GM21360 (cell line): ENCODE results near the gene CFAP73.
"Not testable (repeated sequence)": the region's sequence is repeated elsewhere in the genome, so short reads cannot be mapped to it uniquely, and the experiment has no call there.

Experiments used
- ATAC-seq: cut with Tn5 transposase; IDR thresholded peaks from one replicate; pipeline ENCODE4 v1.9.1; 2021; ENCODE audit warnings: mild to moderate bottlenecking, moderate library complexity; ENCODE audit not compliant: unreplicated experiment

The CFAP73 gene

DNA sequence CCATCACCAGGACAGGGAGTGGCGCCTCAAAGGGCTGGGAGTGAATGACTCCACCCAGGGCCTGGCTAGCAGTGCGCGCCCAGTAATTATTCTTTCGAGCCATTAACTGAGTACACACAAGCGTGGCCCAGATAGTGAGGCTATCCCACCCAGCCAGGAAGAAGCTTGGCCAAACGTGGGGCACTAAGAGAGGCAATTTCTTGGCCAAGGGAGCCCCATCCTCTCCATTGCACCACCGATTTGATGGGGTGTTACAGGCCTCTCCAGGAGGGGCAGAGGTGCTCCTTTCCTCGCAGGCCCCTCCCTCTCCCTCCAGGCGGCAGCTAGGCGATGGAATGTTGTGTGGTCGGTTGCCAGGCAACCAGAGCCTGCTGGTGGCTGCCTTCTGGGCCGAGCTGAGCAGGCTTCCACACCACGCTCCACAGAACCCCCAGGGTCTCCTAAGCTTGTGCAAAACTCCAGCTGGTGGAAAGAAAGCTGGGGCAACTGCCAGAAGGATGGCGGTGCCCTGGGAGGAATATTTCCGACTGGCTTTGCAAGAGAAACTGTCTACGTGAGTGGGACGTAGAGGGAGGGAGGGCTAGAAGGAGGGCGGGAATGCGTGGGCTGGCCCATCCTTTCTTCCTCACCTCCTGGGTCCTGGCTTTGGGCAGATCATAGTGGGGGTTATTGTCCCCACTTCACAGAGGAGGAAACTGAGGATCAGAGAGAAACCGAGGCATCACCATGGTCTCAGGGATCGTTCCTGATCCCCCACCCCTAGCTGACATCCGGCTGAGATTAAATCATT is at the start of gene CFAP73:
CFAP73 (plus strand) TSS at position 364 of the 790 bp plus-strand sequence; CDS start at position 498, 134 bp downstream.
- ATAC-seq = no peak

DNA sequence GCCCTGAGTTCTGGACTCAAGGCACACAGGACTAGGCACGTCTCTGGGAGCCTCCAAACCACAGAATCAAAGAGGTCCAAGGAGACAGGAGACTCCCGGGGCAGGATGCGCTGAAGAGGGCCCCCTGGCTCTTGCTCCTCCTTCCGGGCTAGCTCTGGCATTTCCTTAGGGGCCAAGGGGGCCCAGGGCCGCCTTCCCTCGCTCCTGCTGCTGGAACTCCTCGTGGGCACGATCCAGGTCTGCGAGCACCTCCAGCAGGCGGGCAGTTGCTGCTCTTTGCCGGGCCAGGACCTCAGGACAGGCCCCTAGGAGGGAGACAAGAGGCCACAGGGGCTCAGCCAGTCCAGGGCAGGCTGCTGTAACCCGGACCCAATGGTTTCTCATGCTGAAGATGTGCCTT is 49.8 kb upstream of the CFAP73 start:
- no peak for ATAC-seq

GRCh38 chr12:113101751-113102150 is 47.8 kb upstream of the CFAP73 start:
- ATAC-seq = no peak

- ATAC-seq = no peak
Measured at GRCh38 chr12:113102811-113103210, 46.7 kb upstream of the CFAP73 start.

GRCh38 chr12:113103756-113104450 is 45.6 kb upstream of the CFAP73 start:
- no peak for ATAC-seq

DNA sequence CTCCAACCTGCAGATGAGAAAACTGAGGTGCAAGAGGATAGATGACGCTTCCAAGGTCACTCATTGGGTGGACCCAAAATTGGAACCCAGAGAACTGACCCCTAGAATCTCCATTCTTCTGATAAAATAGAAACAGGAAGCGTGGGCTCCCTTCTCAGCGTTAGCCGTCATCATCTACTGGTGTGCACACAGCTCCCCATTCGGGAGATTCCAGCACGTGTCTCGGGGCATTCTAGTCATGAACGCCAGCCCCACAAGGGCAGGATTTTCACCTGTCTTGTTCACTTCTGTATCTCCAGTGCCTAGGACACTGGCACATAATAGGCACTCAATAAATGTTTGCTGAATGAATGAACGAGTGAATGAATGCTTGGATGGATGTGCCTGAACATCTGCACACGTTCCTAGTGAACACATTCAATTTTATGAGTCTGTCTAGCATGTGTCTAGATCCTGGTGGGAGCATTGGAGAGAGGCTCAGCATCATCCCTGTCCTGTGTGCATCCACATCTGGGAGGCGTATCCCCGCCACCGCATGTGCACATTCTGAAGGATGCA is 44.5 kb upstream of the CFAP73 start:
- no peak for ATAC-seq

DNA sequence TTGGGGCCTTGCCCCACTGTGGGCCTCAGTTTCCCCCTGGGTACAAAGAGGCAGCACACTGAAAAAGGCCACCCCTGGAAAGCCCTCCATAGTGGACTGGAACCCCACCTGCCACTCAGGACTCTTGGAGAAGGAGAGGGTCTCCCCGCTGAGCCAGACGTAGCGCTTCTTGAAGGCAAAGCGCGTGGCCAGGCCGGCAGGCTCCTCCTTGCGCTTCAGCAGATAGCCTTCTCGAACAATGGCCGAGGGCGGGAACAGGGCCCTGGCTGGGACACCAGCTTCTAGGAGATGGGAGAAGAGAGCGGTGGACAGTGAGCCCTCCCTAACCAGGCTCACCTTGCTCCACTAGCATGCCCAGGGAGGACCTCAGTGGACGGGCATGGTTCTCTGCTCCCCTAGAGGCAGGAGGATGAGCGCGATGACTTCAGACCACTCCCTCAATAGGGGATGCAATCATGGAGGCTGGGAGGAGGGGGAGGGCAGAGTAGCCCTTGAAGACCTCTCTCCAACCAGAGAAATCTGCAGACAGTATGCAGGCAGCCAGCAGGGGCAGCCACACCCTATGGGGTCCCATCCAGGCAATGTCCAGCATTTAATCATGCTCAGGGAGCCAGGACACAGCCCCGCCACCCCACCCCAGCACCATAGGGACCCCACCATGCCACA is 43.8 kb upstream of the CFAP73 start:
- ATAC-seq = no peak

DNA sequence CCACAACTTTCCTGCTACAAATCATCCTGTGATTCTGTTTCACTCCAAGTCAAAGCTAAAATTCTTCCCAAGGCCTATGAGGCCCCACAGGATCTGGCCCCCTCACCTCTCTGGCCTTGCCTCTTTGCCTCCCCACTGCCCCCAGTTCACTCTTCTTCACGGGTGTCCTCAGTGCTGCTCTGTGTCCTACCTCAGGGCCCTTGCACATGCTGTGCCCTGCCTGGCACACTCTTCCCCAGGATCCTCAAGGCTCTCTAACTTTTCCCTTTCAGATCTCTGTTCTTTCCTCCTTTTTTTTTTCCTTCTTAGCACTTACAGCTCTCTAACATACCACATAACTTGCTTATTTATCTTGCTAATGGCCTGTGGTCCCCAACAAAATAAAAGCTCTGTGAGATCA is 43.2 kb upstream of the CFAP73 start:
- no peak for ATAC-seq

DNA sequence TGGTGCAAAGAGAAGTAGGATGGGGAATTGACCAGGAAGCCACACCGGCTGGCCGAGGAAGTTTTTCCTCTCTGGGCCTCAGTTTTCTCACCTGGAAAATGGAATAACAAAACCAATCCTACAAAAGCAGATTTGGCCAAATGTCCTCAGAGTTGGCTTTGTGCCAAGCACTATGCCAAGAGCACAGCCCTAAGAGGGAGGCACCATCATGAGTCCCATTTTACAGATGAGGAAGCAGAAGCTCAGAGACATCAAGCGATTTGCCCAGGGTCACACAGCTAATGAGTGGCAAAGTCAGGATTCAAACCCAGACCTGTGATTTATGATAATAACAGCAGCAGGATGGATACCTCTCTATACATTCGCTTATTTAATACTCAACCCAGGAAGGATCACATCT is 41.2 kb upstream of the CFAP73 start:
- ATAC-seq = no peak

DNA sequence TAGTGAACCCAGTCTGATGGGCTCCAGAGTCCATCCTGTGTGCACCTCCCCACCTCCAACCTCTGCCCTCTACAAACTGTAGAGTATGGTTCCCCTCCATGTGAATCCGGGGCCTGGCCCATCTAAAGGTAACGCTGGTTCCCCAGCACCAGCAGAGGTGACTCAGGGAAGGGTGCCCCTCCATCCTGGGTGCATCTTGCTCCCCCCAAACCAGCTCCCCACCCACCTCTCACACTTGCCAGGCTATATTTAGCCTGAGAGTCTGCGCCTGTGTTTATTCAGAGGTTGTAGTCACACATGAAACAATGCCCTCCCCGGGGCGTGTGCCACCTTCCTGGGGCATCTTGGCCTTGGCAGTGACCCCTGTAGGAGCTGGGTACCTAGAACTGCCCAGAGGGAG is 40.2 kb upstream of the CFAP73 start:
- ATAC-seq = no peak

DNA sequence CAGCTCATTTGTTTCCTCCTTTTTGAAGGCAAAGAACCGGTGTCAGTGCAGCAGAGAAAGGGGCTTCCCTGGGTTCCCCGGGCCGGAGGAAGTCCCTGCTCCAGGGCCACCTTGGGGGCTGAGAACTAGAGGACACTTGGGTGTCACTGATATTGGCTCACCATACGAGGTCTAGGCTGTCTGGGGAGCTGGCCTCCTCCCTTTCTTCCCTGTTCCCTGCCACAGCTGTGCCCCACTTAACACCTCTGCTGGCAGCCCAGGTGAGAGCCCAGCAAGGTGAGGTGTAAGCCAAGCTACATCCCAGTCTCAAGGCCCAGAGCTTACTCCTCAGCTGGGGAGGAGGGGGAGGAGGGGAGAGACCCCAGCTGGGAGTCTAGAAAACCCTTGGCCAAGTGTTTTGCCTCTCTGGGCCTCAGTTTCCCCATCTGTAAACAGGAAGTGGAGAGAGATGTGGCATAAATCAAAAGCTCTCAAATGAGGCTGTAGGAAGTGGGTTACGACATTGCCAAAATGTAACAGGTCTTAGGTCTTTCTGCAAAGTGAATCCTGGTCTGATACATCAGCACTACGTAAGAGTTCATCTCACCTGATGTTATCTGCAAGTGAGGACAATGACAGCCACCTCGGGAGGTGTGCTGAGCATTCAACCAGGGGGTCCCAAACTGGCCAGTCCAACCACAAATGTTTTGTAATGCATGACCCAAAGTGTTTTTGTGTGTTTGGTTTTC is 39.5 kb upstream of the CFAP73 start:
- no peak for ATAC-seq

DNA sequence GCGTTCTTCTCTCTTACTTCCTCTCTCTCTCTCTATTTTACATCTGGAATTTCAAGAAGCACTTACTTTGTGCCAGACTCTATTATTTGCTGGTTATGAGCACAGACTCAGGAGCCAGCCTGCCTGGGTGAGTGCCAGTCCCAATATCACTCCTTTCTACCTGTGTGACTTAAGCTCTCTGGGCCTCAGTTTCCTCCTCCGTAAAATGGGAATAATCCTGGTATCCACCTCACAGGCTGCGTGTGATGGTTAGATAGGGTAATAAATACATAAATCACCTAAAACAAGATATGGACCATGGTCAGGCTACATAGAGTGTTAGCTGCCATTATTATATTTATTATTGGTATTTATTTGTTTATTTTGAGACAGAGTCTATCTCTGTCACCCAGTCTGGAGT is 38.3 kb upstream of the CFAP73 start:
- ATAC-seq = no peak

DNA sequence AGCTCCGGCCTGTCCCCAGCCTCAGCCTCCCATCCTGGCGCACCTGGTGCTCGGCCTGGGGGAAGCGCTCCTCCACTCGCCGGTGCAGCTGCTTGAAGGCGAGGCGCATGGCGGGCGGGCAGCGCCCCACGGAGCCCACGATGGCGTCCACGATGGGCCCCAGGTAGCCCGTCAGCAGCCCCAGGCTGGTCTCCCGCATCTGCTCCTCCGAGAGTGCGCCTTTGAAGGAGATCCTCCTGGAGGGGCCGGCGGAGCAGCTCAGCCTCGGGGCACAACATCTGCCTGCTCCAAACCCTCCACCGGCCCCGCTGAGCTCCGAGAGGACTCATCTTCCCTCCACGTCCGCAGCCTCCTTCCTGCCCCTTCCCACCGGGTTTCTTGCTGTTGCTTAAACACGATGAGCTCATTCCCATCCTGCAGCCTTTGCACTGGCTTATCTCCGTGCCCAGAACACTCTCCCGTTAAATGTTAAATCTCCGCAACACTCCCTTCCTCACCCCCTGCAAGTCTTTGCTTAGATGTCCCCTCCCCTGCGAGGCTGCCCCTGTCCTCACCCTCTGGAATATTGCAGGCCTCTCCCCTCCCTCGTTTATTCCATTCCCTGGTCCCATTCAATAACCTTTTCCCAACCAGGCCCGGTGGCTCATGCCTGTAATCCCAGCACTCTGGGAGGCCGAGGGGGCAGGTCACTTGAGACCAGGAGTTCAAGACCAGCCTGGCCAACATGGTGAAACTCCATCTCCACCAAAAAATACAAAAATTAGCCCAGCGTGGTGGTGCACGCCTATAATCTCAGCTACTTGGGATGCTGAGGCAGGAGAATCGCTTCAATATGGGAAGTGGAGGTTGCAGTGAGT is 37.3 kb upstream of the CFAP73 start:
- no peak for ATAC-seq

DNA sequence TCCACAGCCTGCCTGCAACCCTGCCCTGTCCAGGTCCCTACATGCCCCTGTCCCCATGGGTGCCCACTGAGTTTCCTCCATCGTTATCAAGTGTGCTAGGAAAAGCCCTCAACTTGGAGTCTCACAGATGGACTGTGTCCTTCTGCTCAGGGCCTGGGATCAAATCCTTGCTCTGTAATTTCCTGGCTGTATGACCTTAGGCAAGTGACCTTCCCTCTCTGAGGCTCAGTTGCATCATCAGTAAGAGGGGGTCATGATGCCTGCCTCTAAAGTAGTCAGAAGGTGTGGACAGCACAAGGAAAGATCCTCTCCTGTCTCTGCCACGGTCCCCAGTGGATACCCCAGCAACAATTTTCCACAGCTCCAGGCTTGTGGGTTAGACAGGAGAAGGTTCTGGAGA is 36.1 kb upstream of the CFAP73 start:
- no peak for ATAC-seq

GRCh38 chr12:113114447-113115178 is 34.9 kb upstream of the CFAP73 start:
- ATAC-seq = no peak

DNA sequence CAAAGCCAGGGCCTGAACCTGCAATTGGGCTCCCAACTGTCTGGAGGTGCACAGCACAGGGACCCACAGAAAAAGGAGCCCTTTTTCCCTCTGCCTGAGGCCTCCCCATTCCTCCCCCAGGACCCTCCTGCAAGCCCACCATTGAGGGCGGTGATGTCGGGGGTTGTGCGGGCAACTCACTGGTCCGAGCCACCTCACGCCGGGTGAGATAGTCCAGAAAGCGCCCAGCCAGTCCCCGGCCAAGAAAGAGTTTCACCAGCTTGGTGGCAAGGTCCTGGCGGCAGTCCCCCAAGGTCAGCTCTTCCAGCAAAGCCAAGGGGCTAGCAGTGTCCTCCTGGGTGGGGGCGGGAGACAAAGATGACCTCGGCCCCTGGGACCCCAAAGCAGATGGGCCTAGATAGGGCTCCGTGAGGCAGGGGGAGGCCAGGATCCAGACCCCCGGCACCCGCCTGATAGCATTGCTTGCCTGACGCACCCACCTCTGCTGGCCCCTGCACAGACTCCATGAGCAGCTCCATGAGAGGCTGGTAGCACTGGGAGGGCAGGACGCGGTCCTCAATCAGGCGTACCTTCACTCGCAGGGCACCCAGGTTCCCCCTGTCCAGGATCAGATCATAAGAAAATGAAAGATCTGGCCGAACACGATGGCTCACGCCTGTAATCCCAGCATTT is 33.9 kb upstream of the CFAP73 start:
- no peak for ATAC-seq

GRCh38 chr12:113116875-113117274 is 32.6 kb upstream of the CFAP73 start:
- ATAC-seq = no peak

GRCh38 chr12:113117684-113118083 is 31.8 kb upstream of the CFAP73 start:
- ATAC-seq = not testable (repeated sequence)

DNA sequence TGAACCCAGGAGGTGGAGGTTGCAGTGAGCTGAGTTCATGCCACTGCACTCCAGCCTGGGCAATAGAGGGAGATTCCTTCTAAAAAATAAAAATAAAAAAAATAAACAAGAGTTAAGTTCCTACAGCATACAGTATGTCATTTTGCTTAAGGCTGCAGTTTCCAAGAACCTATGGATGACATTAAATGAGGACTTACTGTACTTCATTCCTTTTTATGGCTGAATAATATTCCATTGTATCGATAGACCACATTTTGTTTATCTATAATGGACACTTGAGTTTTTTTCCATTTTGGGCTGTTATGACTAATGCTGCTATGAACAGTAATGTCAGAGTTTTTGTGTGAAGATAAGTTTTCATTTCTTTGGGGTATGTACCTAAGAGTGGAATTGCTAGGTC is 31.4 kb upstream of the CFAP73 start:
- no peak for ATAC-seq
